ENCODE results near the gene FNIP1.

Gene FNIP1

DNA sequence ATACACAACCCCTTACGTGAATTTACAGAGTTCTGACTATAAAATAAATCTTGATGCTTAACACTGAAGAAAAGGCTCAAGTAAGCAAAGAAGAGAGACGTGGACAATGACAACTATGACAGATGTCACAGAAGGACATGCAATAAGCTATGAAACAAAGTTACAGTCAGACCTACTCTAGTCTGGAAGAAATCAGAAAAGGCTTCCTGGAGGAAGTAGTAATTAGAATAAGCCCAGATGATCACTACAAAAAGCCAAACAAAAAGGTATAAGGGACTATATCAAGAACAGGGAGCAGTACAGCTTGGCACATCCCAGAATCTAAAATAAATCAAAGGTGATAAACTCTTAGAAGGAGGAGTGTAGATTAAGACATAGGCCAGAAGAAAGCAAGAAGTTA is 6.3 kb downstream of the FNIP1 start:
- Histone ChIP-seq H3K27me3 (ENCODE audit: insufficient read depth, low read length, poor library complexity, severe bottlenecking) (no peaks in the 10 kb centered on the region), H3K9me3 (ENCODE audit: insufficient read depth, low read depth, low read length) (no peaks in the 10 kb centered on the region), H3K9ac (ENCODE audit: low read depth, low read length, poor library complexity, severe bottlenecking) (no peak overlapping the region), H3K4me3 (ENCODE audit: low read length, poor library complexity, severe bottlenecking) (peak overlapping the region; percentile 44), H4K20me1 (ENCODE audit: insufficient read depth, low read length, poor library complexity, severe bottlenecking) (peaks cover 44% of the 10 kb centered on the region), H3K36me3 (ENCODE audit: insufficient read depth, low read length) (no peaks in the 10 kb centered on the region), H3F3A (ENCODE audit: low read depth) (no peaks in the 10 kb centered on the region), H3K4me1 (ENCODE audit: insufficient read depth, low read length, poor library complexity, severe bottlenecking) (peaks cover 40% of the 10 kb centered on the region), H3K79me2 (ENCODE audit: insufficient read depth, low read length) (peaks cover 94% of the 10 kb centered on the region), H2AFZ (ENCODE audit: low read length) (no peak overlapping the region), H3K4me2 (ENCODE audit: low read depth, low read length, poor library complexity, severe bottlenecking) (peak overlapping the region; percentile 74), H3K9me2 (replicated peaks; ENCODE audit: low read depth, low read length) (no peaks in the 10 kb centered on the region)
- TF ChIP-seq EZH2phosphoT487 (IDR thresholded peaks at IDR 0.05; ENCODE audit: borderline replicate concordance): no peak
- TF ChIP-seq, protein P1, sequence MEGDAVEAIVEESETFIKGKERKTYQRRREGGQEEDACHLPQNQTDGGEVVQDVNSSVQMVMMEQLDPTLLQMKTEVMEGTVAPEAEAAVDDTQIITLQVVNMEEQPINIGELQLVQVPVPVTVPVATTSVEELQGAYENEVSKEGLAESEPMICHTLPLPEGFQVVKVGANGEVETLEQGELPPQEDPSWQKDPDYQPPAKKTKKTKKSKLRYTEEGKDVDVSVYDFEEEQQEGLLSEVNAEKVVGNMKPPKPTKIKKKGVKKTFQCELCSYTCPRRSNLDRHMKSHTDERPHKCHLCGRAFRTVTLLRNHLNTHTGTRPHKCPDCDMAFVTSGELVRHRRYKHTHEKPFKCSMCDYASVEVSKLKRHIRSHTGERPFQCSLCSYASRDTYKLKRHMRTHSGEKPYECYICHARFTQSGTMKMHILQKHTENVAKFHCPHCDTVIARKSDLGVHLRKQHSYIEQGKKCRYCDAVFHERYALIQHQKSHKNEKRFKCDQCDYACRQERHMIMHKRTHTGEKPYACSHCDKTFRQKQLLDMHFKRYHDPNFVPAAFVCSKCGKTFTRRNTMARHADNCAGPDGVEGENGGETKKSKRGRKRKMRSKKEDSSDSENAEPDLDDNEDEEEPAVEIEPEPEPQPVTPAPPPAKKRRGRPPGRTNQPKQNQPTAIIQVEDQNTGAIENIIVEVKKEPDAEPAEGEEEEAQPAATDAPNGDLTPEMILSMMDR (conservative IDR thresholded peaks at IDR 0.05; ENCODE audit: low read length): no peak

DNA sequence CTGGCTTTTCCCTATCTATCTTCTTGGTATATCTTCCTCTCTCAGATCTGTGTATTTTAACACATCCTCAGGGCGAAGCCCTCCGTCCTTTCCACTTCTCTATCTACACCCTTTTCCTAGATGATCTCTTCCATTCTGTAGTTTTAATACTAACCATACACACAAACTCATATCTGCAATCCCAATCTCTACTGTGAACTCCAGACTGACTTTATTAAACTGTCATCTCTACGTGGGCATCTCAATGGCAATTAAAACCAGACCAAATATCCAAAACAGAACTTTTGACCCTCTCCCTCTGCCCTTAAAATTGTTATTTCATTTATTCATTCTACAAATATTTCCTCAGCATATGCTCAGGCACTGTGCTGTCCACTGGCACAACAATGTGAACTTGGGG is 7.1 kb downstream of the FNIP1 start:
- H2AFZ ChIP-seq (ENCODE audit: low read length): no peak overlapping the region
- H3K4me1 ChIP-seq (ENCODE audit: insufficient read depth, low read length, poor library complexity, severe bottlenecking): peaks cover 35% of the 10 kb centered on the region
- H3K9me3 ChIP-seq (ENCODE audit: insufficient read depth, low read depth, low read length): no peaks in the 10 kb centered on the region
- H3K4me3 ChIP-seq (ENCODE audit: low read length, poor library complexity, severe bottlenecking): peak overlapping the region; percentile 21
- H3K36me3 ChIP-seq (ENCODE audit: insufficient read depth, low read length): no peaks in the 10 kb centered on the region
- H3K79me2 ChIP-seq (ENCODE audit: insufficient read depth, low read length): peaks cover 91% of the 10 kb centered on the region
- no peaks in the 10 kb centered on the region for H3K27me3 ChIP-seq (ENCODE audit: insufficient read depth, low read length, poor library complexity, severe bottlenecking)
- peaks cover 37% of the 10 kb centered on the region for H4K20me1 ChIP-seq (ENCODE audit: insufficient read depth, low read length, poor library complexity, severe bottlenecking)
- no peaks in the 10 kb centered on the region for H3F3A ChIP-seq (ENCODE audit: low read depth)
- H3K4me2 ChIP-seq (ENCODE audit: low read depth, low read length, poor library complexity, severe bottlenecking): peak overlapping the region; percentile 74
- no peaks in the 10 kb centered on the region for H3K9me2 ChIP-seq (replicated peaks; ENCODE audit: low read depth, low read length)
- no peak overlapping the region for H3K9ac ChIP-seq (ENCODE audit: low read depth, low read length, poor library complexity, severe bottlenecking)
- TF ChIP-seq, protein P1 (conservative IDR thresholded peaks at IDR 0.05; ENCODE audit: low read length): no peak
- no peak for TF ChIP-seq EZH2phosphoT487 (IDR thresholded peaks at IDR 0.05; ENCODE audit: borderline replicate concordance)

DNA sequence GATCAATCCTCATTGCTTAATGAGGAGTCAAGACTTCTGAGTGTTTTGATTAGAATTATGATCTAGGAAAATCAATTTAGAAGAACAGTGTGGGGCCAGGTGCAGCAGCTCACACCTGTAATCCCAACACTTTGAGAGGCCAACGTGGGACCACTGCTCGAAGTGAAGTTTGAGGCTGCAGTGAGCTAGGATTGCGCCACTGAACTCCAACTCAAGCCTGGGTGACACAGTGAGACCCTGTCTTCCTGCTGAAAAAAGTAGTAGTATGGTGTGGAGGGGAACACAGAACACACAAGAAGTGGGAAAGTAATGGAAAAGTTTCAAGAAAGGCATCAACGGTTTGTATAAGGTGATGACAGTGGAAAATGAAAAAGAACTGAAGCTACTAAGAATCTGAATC is 9.1 kb downstream of the FNIP1 start:
- peaks cover 23% of the 10 kb centered on the region for H3K4me1 ChIP-seq (ENCODE audit: insufficient read depth, low read length, poor library complexity, severe bottlenecking)
- peaks cover 37% of the 10 kb centered on the region for H4K20me1 ChIP-seq (ENCODE audit: insufficient read depth, low read length, poor library complexity, severe bottlenecking)
- no peak overlapping the region for H2AFZ ChIP-seq (ENCODE audit: low read length)
- H3K27me3 ChIP-seq (ENCODE audit: insufficient read depth, low read length, poor library complexity, severe bottlenecking): no peaks in the 10 kb centered on the region
- H3K9me3 ChIP-seq (ENCODE audit: insufficient read depth, low read depth, low read length): no peaks in the 10 kb centered on the region
- no peak overlapping the region for H3K9ac ChIP-seq (ENCODE audit: low read depth, low read length, poor library complexity, severe bottlenecking)
- peaks cover 86% of the 10 kb centered on the region for H3K79me2 ChIP-seq (ENCODE audit: insufficient read depth, low read length)
- no peaks in the 10 kb centered on the region for H3K9me2 ChIP-seq (replicated peaks; ENCODE audit: low read depth, low read length)
- no peaks in the 10 kb centered on the region for H3K36me3 ChIP-seq (ENCODE audit: insufficient read depth, low read length)
- no peak for TF ChIP-seq EZH2phosphoT487 (IDR thresholded peaks at IDR 0.05; ENCODE audit: borderline replicate concordance)
- TF ChIP-seq, protein P1 (conservative IDR thresholded peaks at IDR 0.05; ENCODE audit: low read length): no peak
- H3K4me3 ChIP-seq (ENCODE audit: low read length, poor library complexity, severe bottlenecking): peak overlapping the region; percentile 26
- no peaks in the 10 kb centered on the region for H3F3A ChIP-seq (ENCODE audit: low read depth)
- peak overlapping the region; percentile 57 for H3K4me2 ChIP-seq (ENCODE audit: low read depth, low read length, poor library complexity, severe bottlenecking)

Data from Loucy (cell line).